A549 (cell line): ENCODE results near the gene MAPK1IP1L. TPM values are rescaled to one million over a fixed set of nuclear protein-coding genes. Genes with fewer than 3 reads are reported as not detected.
A peak's percentile ranks its signal among the peaks of the same experiment; 100 is the strongest.

ENCODE experiments used
- ATAC-seq, 2 experiments: fragments of 200-7000 bp in 1 of 2; fragments of >200 bp in 1 of 2; cut with Nextera tagmentation in 1 of 2; cut with Tn5 transposase in 1 of 2; 3 replicates each; pipeline versions ENCODE4 v1.8.0 to v1.9.1; 2018 to 2020; ENCODE audit warnings: mild to moderate bottlenecking in 1 of 2, moderate library complexity in 1 of 2
- CTCF ChIA-PET: fragments of 300-600 bp; sonication (Branson Sonifier 250); formaldehyde crosslinking; extraction: SDS; loops from one replicate; lab custom pipeline; 2021; ENCODE audit warnings: antibody characterized with exemption, inconsistent platforms; lab: Yijun Ruan, JAX
- POLR2A ChIA-PET: fragments of 350-600 bp; formaldehyde crosslinking; extraction: SDS; loops from one replicate; lab custom pipeline; 2021; ENCODE audit warnings: antibody characterized with exemption, inconsistent platforms; lab: Yijun Ruan, JAX
- DNase-seq, 2 experiments: peaks; one replicate each; pipeline versions ENCODE4 v3.0.0 to v3.0.0-alpha.2; 2011 to 2016; ENCODE audit warnings: low read depth in 1 of 2, low spot score in 1 of 2
- FAIRE-seq: peaks from 2 replicates; lab custom pipeline; 2011; peaks lifted over from hg19 to GRCh38; lab: Jason Lieb, UNC
- H3K27ac ChIP-seq, 2 experiments: fragments of >200 bp; sonication (Bioruptor Twin); formaldehyde crosslinking; 3 replicates each; pipeline ENCODE4 v1.5.1; 2016 to 2017
- H3K4me1 ChIP-seq: fragments of >200 bp; sonication (Bioruptor Twin); formaldehyde crosslinking; 3 replicates; pipeline ENCODE4 v1.6.1; 2016
- H3K4me2 ChIP-seq: fragments of >200 bp; sonication (Bioruptor Twin); formaldehyde crosslinking; 3 replicates; pipeline ENCODE4 v1.6.1; 2016
- H3K4me3 ChIP-seq: fragments of >200 bp; sonication (Bioruptor Twin); formaldehyde crosslinking; 3 replicates; pipeline ENCODE4 v1.5.1; 2016
- H3K9me3 ChIP-seq: fragments of >200 bp; sonication (Bioruptor Twin); formaldehyde crosslinking; 3 replicates; pipeline ENCODE4 v1.6.1; 2016
- ATOH8 ChIP-seq: fragments of 250-450 bp; sonication (Bioruptor Pico); IDR thresholded peaks from 2 replicates; pipeline ENCODE4 v1.5.0; 2020; ENCODE audit warnings: low read depth, mild to moderate bottlenecking, moderate library complexity
- CEBPB ChIP-seq, 2 experiments: fragments of >200 bp in 1 of 2; sonication (Bioruptor Twin) in 1 of 2; formaldehyde crosslinking in 1 of 2; IDR thresholded peaks; 2 replicates each; pipeline ENCODE4 v1.6.1; 2012 to 2016
- EHMT2 ChIP-seq: fragments of 200-600 bp; sonication (generic); IDR thresholded peaks from 2 replicates; pipeline ENCODE4 v1.6.1; 2016; ENCODE audit warnings: antibody characterized with exemption, low read depth, mild to moderate bottlenecking, moderate library complexity
- ESRRA ChIP-seq: fragments of 150-350 bp; IDR thresholded peaks from 2 replicates; pipeline ENCODE4 v1.6.1; 2014; ENCODE audit warnings: mild to moderate bottlenecking, low read length, borderline replicate concordance
- FOSB ChIP-seq: fragments of 250-450 bp; sonication (Bioruptor Pico); IDR thresholded peaks from 2 replicates; pipeline ENCODE4 v1.5.0; 2020; ENCODE audit warnings: mild to moderate bottlenecking, moderate library complexity
- FOSL2 ChIP-seq, 2 experiments: fragments of 450-650 bp in 1 of 2; fragments of >200 bp in 1 of 2; sonication (Bioruptor Twin) in 1 of 2; formaldehyde crosslinking; IDR thresholded peaks; 2 replicates each; pipeline versions ENCODE4 v1.5.0 to v1.6.1; 2016 to 2020; ENCODE audit warnings: mild to moderate bottlenecking in 1 of 2, moderate library complexity in 1 of 2
- GATA3 ChIP-seq: IDR thresholded peaks from 2 replicates; pipeline ENCODE4 v1.6.1; 2012; ENCODE audit warnings: borderline replicate concordance
- HEYL ChIP-seq: fragments of 250-450 bp; sonication (Bioruptor Pico); IDR thresholded peaks from 2 replicates; pipeline ENCODE4 v1.8.0; 2021; ENCODE audit warnings: mild to moderate bottlenecking, moderate library complexity
- HOXA7 ChIP-seq: fragments of 250-450 bp; sonication (Bioruptor Pico); IDR thresholded peaks from 2 replicates; pipeline ENCODE4 v1.5.0; 2020; ENCODE audit warnings: mild to moderate bottlenecking, moderate library complexity
- HOXB13 ChIP-seq: fragments of 250-450 bp; sonication (Bioruptor Pico); IDR thresholded peaks from 2 replicates; pipeline ENCODE4 v1.5.0; 2020; ENCODE audit warnings: low read depth, mild to moderate bottlenecking, moderate library complexity
- JUN ChIP-seq, 2 experiments: fragments of >200 bp; sonication (Bioruptor Twin); formaldehyde crosslinking; IDR thresholded peaks; 2 replicates in 1 of 2; 3 replicates in 1 of 2; pipeline ENCODE4 v1.6.1; 2016 to 2017
- JUNB ChIP-seq: fragments of >200 bp; sonication (Bioruptor Twin); formaldehyde crosslinking; IDR thresholded peaks from 2 replicates; pipeline ENCODE4 v1.6.1; 2016
- MAFK ChIP-seq: fragments of 450-650 bp; IDR thresholded peaks from 2 replicates; pipeline ENCODE4 v1.6.1; 2014; ENCODE audit not compliant: partially characterized antibody
- MAX ChIP-seq: IDR thresholded peaks from 2 replicates; pipeline ENCODE4 v1.6.1; 2012
- MYC ChIP-seq: IDR thresholded peaks from 2 replicates; pipeline ENCODE4 v1.6.1; 2012; ENCODE audit warnings: mild to moderate bottlenecking, inconsistent platforms, low read length, improper control_type of control experiment, borderline replicate concordance
- PHF8 ChIP-seq: fragments of 200-600 bp; sonication (generic); IDR thresholded peaks from 2 replicates; pipeline ENCODE4 v1.6.1; 2016; ENCODE audit warnings: low read depth, mild to moderate bottlenecking, antibody characterized with exemption, moderate library complexity, borderline replicate concordance
- POLR2A ChIP-seq: IDR thresholded peaks from 2 replicates; pipeline ENCODE4 v1.6.1; 2012; ENCODE audit warnings: mild to moderate bottlenecking, low read length
- RAD21 ChIP-seq, 2 experiments: fragments of >200 bp in 1 of 2; sonication (Bioruptor Twin) in 1 of 2; formaldehyde crosslinking in 1 of 2; IDR thresholded peaks in 1 of 2; conservative IDR thresholded peaks in 1 of 2; 2 replicates in 1 of 2; 3 replicates in 1 of 2; pipeline ENCODE4 v1.6.1; 2012 to 2018; ENCODE audit warnings: inconsistent platforms in 1 of 2
- RARB ChIP-seq: fragments of 250-450 bp; sonication (Bioruptor Pico); IDR thresholded peaks from 2 replicates; pipeline ENCODE4 v1.8.0; 2021; ENCODE audit warnings: mild to moderate bottlenecking, moderate library complexity
- RCOR1 ChIP-seq: fragments of 150-350 bp; IDR thresholded peaks from 2 replicates; pipeline ENCODE4 v1.6.1; 2014; ENCODE audit warnings: antibody characterized with exemption, low read length, low read depth
- TFCP2L1 ChIP-seq: fragments of 250-450 bp; sonication (Bioruptor Pico); IDR thresholded peaks from 2 replicates; pipeline ENCODE4 v1.5.0; 2021; ENCODE audit warnings: mild to moderate bottlenecking
- USF2 ChIP-seq: fragments of 450-650 bp; IDR thresholded peaks from 2 replicates; pipeline ENCODE4 v1.6.1; 2014; ENCODE audit warnings: antibody characterized with exemption
- ZC3H11A ChIP-seq: fragments of 450-650 bp; IDR thresholded peaks from 2 replicates; pipeline ENCODE4 v1.6.1; 2014; ENCODE audit warnings: antibody characterized with exemption, mild to moderate bottlenecking
- ZNF302 ChIP-seq: fragments of 250-450 bp; sonication (Bioruptor Pico); IDR thresholded peaks from 2 replicates; pipeline ENCODE4 v1.9.0; 2021; ENCODE audit warnings: inconsistent platforms, mild to moderate bottlenecking, moderate library complexity
- WGBS: methylation state at CpG from one replicate; pipeline ENCODE4 v1.1.6; 2017; ENCODE audit errors: missing lambda C conversion rate; 5-methylcytosine and 5-hydroxymethylcytosine counted together
- polyA plus RNA-seq, 4 experiments: library from polyadenylated mRNA; depleted of rRNA in 3 of 4; stranded (reverse); fragments of >200 nt; fragmentation: RNase III in 1 of 4; extraction: RNeasy Plus Mini Kit Qiagen cat#74134 plus additional on column Dnase treatment in 1 of 4; gene quantifications; 2 replicates in 3 of 4; 3 replicates in 1 of 4; pipeline ENCODE4 v1.2.3, GENCODE V29; 2011 to 2017

Gene MAPK1IP1L
- polyA plus RNA-seq, 2 of the 4 experiments (the other 2 are of a cell fraction): 42.9 to 72.3 TPM

GRCh38 chr14:55103005-55103640 lies 51.7 kb downstream of the MAPK1IP1L start:
- ChIA-PET POLR2A (interaction anchor here (0.8 to 3.4 kb wide), 8 partner anchors 14 to 89 kb away, joined by 3 to 63 read pairs (median 4); partner anchors contain the start of genes DLGAP5, LGALS3 and MAPK1IP1L), CTCF (interaction anchor here (0.6 to 5.2 kb wide), 11 partner anchors 11 to 62 kb away, joined by 3 to 34 read pairs (median 4); partner anchors contain the start of gene MAPK1IP1L)
- DNase-seq (peak; percentile 92 to 96), FAIRE-seq (no peak), ATAC-seq (peak; percentile 93 to 95)
- 2% methylated on average over 6 of the region's 13 CpGs for WGBS
- Histone ChIP-seq H3K4me1 (peaks cover 37% of the 10 kb centered on the region), H3K27ac (peak overlapping the region; percentile 91 to 93), H3K4me3 (peak overlapping the region; percentile 33), H3K4me2 (peak overlapping the region; percentile 82), H3K9me3 (peaks cover 11% of the 10 kb centered on the region)
- no peak for TF ChIP-seq ZC3H11A
- TF ChIP-seq RARB (CRISPR knock-in tag): no peak
- peak; percentile 56; the same call in 1 of the 2 replicates for TF ChIP-seq ATOH8 (CRISPR knock-in tag)
- TF ChIP-seq GATA3: peak; percentile 48; the same call in 1 of the 2 replicates
- no peak for TF ChIP-seq USF2
- peak; percentile 91 for TF ChIP-seq MAX
- TF ChIP-seq ZNF302 (CRISPR knock-in tag): peak; percentile 57; the same call in 1 of the 2 replicates
- 0 out of 2 replicates have a peak, but pooled peaks have one; percentile 19 for TF ChIP-seq POLR2A
- TF ChIP-seq RAD21 (conservative IDR thresholded peaks at IDR 0.05 in 1 of 2, IDR thresholded peaks at IDR 0.05 in 1 of 2): no peak
- TF ChIP-seq MYC: no peak
- no peak for TF ChIP-seq ESRRA
- 0 out of 2 replicates have a peak, but pooled peaks have one; percentile 16 for TF ChIP-seq JUNB
- peak; percentile 65; the same call in 1 of the 2 replicates for TF ChIP-seq FOSL2 (IDR thresholded peaks at IDR 0.05)
- peak; percentile 92 for TF ChIP-seq FOSL2 (CRISPR knock-in tag; IDR thresholded peaks at IDR 0.05)
- TF ChIP-seq HEYL (CRISPR knock-in tag): no peak
- no peak for TF ChIP-seq PHF8
- no peak for TF ChIP-seq TFCP2L1 (CRISPR knock-in tag)
- TF ChIP-seq RCOR1: no peak
- peak; percentile 39 for TF ChIP-seq MAFK
- no peak for TF ChIP-seq EHMT2
- TF ChIP-seq JUN (IDR thresholded peaks at IDR 0.05): peak; percentile 65 to 73; a peak in 4 of 5 replicates
- peak in 1 of 2 experiments; percentile 32; a peak in 1 of 4 replicates for TF ChIP-seq CEBPB (IDR thresholded peaks at IDR 0.05)
- TF ChIP-seq HOXA7 (CRISPR knock-in tag): no peak

GRCh38 chr14:55103971-55104954 lies 52.8 kb downstream of the MAPK1IP1L start:
- ChIA-PET CTCF (interaction anchor here (1.1 to 5.2 kb wide), 6 partner anchors 13 to 56 kb away, joined by 4 to 34 read pairs (median 10); partner anchors contain the start of gene MAPK1IP1L), POLR2A (interaction anchor here (0.8 to 3.4 kb wide), 3 partner anchors 18 to 26 kb away, joined by 4 to 63 read pairs (median 6); partner anchors contain the start of gene LGALS3)
- Histone ChIP-seq H3K4me2 (peak overlapping the region; percentile 82), H3K4me1 (peaks cover 41% of the 10 kb centered on the region), H3K27ac (peak overlapping the region; percentile 91 to 93), H3K9me3 (peaks cover 11% of the 10 kb centered on the region), H3K4me3 (no peak overlapping the region)
- DNase-seq (peak in 1 of 2 experiments; percentile 21), ATAC-seq (no peak), FAIRE-seq (no peak)
- TF ChIP-seq POLR2A (no peak), HOXB13 (CRISPR knock-in tag) (no peak), FOSL2 (IDR thresholded peaks at IDR 0.05) (no peak), FOSL2 (CRISPR knock-in tag; IDR thresholded peaks at IDR 0.05) (no peak), FOSB (CRISPR knock-in tag) (no peak)
- WGBS: 97% methylated on average over 6 of the region's 6 CpGs
